Hepatic stellate cell (primary cell): Measurements from ENCODE around the gene LORICRIN.
"Not testable (repeated sequence)": the region's sequence is repeated elsewhere in the genome, so short reads cannot be mapped to it uniquely, and the experiment has no call there.

Experiments used
- DNase-seq: peaks from one replicate; pipeline ENCODE4 v3.0.0; 2011; ENCODE audit warnings: low spot score

The LORICRIN gene

GRCh38 chr1:153259387-153259786 lies at the start of gene LORICRIN:
Gene LORICRIN, plus strand, starts transcription at chr1:153259687. Its CDS starts 1,263 bp downstream, at chr1:153260950.
- DNase-seq: no peak

GRCh38 chr1:153210206-153210605 lies 49.3 kb upstream of the LORICRIN start:
- DNase-seq: no peak

GRCh38 chr1:153212201-153212600 lies 47.3 kb upstream of the LORICRIN start:
- DNase-seq: no peak

GRCh38 chr1:153213519-153213918 lies 46.0 kb upstream of the LORICRIN start:
- no peak for DNase-seq

- no peak for DNase-seq
Measured at GRCh38 chr1:153217212-153217611, 42.3 kb upstream of the LORICRIN start, which contains the start of gene PRR9. Gene PRR9, plus strand, starts transcription at chr1:153217584. Its CDS starts 561 bp downstream, at chr1:153218145.

GRCh38 chr1:153217744-153218416 lies 41.6 kb upstream of the LORICRIN start:
- DNase-seq: no peak

GRCh38 chr1:153220606-153221303 lies 38.7 kb upstream of the LORICRIN start:
- no peak for DNase-seq

- peak; percentile 12 for DNase-seq
Measured at GRCh38 chr1:153223040-153223891, 36.2 kb upstream of the LORICRIN start.

- no peak for DNase-seq
Measured at GRCh38 chr1:153227810-153228209, 31.7 kb upstream of the LORICRIN start.

- DNase-seq: no peak
Measured at GRCh38 chr1:153228491-153228890, 31.0 kb upstream of the LORICRIN start.

GRCh38 chr1:153229076-153229829 lies 30.2 kb upstream of the LORICRIN start:
- not testable (repeated sequence) for DNase-seq

- no peak for DNase-seq
Measured at GRCh38 chr1:153231363-153231762, 28.1 kb upstream of the LORICRIN start.

- DNase-seq: no peak
Measured at GRCh38 chr1:153231785-153232184, 27.7 kb upstream of the LORICRIN start.

- no peak for DNase-seq
Measured at GRCh38 chr1:153232553-153232952, 26.9 kb upstream of the LORICRIN start.

- DNase-seq: no peak
Measured at GRCh38 chr1:153233448-153233847, 26.0 kb upstream of the LORICRIN start.

GRCh38 chr1:153238527-153238926 lies 21.0 kb upstream of the LORICRIN start:
- DNase-seq: no peak

GRCh38 chr1:153242160-153242559 lies 17.3 kb upstream of the LORICRIN start:
- DNase-seq: no peak

- DNase-seq: no peak
Measured at GRCh38 chr1:153245466-153245865, 14.0 kb upstream of the LORICRIN start.

GRCh38 chr1:153246018-153246417 lies 13.5 kb upstream of the LORICRIN start:
- no peak for DNase-seq

- DNase-seq: no peak
Measured at GRCh38 chr1:153246825-153247224, 12.7 kb upstream of the LORICRIN start.

GRCh38 chr1:153248176-153248879 lies 11.2 kb upstream of the LORICRIN start:
- no peak for DNase-seq
